GM21528 (cell line): Measurements from ENCODE around the gene TENM3.

Experiments used
- ATAC-seq: cut with Tn5 transposase; IDR thresholded peaks from one replicate; pipeline ENCODE4 v1.9.1; 2021; ENCODE audit warnings: mild to moderate bottlenecking, moderate library complexity; ENCODE audit not compliant: unreplicated experiment, low FRiP score

TENM3 gene

DNA sequence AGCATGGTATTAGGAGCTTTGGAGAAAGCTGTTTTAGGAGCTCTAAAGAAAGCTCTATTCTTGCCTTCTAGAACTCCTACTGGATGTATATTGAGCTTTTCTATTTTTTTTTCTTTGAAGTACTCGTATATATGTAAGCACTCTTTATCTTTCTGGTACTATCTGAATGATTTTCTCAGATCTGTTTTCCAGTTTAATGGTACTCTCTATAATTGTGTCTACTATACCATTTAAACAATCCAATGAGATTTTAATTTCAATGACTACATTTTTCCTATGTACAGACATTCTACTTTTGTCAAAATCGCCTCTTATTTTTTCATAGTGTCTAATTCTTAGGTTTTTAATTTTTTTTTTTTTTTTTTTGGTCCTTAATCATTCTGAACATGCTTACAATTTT is 345.9 kb downstream of the TENM3 start:
- ATAC-seq = no peak

GRCh38 chr4:182593402-182593801 is 350.2 kb downstream of the TENM3 start:
- no peak for ATAC-seq

DNA sequence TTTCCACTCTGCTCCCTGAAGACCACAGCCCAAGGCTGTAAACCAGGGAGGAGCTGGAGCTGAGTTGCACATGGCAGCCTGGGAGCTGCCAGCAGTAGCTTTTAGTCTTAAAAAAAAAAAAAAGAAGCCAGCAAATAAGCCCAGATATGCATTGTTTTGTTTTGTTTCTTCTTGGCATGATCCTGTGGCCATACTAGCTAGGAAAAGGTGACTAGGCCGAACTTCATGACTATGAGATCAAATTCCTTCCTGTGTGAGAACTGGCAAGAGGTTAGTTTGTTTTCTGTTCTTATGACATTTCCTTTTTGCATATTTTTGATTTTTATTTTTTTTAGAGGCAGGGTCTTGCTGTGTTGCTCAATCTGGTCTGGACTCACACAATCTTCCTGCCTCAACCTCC is 350.7 kb downstream of the TENM3 start:
- no peak for ATAC-seq

GRCh38 chr4:182600093-182600492 is 356.9 kb downstream of the TENM3 start:
- no peak for ATAC-seq

- ATAC-seq = no peak
These were observed 357.7 kb downstream of the TENM3 start for GRCh38 chr4:182600856-182601255.

GRCh38 chr4:182604161-182604622 is 361.0 kb downstream of the TENM3 start:
- ATAC-seq = no peak

DNA sequence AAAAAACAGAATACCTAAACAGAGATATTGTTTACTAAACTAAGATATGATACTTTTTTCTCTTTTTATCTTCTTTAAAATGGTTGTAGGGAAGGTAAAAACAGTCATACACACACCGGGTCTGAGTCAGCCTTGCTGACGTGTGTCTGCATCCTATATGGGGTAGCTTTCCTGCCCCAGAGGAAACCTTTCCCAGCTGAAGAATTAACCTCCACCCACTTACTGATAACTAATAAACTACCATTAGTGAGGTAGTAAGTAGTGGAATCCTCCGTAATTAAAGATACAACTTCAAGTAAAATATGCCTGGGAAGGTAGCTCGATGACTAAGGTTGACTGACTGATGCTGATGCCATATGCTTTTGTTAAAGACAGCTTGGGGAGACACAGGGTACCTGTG is 361.8 kb downstream of the TENM3 start:
- ATAC-seq = no peak

GRCh38 chr4:182608525-182608924 is 365.3 kb downstream of the TENM3 start:
- ATAC-seq = no peak

DNA sequence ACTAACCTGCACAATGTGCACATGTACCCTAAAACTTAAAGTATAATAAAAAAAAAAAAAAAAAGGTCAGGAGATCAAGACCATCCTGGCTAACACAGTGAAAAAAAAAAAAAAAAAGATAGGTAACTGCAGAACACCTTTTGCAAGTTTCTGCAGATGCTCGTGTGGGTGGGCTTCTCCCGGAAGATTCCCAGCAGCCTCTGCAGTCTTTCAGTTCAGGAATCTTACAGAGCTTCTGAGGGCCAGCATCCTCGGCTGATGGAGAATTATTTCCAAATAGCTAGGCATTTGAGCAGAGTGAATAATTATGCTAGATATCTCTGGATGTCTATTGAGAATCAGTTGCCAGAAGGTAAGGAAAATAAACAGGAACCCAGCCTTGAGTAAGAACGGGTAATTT is 373.3 kb downstream of the TENM3 start:
- no peak for ATAC-seq

- ATAC-seq = no peak
These were observed 376.5 kb downstream of the TENM3 start for GRCh38 chr4:182619660-182620059.

DNA sequence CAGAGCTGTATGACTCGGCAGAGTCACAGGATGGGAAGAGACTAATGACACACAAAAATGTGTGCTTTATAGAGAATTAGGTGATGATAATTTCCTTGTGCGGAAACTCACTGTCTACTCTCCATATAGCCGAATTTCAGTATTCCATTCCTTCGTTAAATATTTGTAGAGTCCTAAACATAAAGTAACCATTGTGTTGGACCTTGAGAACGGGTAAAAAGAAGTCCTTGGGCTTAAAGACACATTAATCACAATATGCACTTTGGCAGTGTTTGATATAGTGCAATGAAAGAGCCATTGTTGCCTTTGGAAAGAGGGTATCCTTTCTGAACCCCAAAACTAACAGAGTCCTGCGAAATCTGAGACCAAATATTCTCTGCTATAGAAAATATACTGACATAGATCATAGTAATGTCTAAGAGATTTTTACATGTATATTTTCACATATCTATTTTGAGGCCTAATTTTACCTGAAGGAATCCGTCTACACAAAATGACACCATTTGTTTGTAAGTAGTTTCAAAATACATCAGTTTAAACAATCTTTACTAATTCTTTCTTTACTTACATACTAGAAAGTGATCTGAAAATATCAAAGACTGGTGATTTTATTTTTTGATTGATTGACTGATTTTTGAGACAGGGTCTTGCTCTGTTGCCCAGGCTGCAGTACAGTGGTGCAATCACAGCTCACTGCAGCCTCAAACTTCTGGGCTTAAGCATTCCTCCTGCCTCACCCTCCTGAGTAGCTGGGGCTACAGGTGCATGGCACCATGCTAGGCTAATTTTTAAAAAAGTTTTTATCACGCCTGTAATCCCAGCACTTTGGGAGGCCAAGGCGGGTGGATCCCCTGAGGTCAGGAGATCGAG is 377.1 kb downstream of the TENM3 start:
- no peak for ATAC-seq

DNA sequence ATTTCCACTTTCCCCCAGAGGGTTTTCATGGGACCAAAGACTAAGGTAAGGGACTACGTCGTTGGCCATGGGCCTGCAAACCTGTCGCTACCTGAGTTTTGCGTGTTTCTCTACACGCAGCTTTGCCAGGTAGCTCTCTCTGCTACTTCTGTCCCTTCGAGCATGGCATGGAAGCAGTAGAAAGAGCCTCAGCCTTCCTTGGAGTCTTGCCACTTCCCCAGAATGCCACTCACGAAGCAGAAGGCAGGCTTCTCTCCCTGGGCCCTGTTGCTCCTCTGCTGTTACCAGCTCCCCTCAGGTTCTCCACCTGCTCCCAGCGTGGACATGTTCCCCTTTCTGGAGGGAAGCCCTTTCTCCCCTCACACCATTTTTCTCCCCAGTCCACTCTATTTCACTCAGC is 381.1 kb downstream of the TENM3 start:
- ATAC-seq = no peak

DNA sequence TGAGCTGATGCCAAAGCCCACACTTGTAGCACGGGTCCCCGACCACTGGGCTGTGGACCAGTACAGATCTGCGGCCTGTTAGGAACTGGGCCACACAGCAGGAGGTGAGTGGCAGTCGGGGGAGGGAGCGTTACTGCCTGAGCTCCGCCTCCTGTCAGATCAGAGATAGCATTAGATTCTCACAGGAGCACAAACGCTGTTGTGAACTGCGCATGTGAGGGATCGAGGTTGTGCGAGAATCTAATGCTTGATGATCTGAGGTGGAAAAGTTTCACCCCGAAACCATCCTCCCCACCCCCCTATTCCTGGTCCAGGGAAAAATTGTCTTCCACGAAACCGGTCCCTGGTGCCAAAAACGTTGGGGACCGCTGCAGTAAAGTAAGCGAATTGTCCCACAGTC is 382.0 kb downstream of the TENM3 start:
- ATAC-seq = no peak

GRCh38 chr4:182627996-182628395 is 384.8 kb downstream of the TENM3 start:
- ATAC-seq = no peak

DNA sequence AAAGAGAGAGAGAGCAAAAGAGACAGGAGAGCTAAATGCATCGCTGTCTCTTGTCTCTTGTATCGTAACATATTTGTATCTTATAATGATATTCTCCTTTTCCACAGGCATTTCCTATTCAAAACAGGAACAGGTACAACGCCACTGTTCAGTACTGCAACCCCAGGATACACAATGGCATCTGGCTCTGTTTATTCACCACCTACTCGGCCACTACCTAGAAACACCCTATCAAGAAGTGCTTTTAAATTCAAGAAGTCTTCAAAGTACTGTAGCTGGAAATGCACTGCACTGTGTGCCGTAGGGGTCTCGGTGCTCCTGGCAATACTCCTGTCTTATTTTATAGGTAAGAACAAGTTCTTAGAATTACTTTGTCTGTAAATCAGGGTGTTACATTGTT is 385.3 kb downstream of the TENM3 start:
- ATAC-seq = no peak

DNA sequence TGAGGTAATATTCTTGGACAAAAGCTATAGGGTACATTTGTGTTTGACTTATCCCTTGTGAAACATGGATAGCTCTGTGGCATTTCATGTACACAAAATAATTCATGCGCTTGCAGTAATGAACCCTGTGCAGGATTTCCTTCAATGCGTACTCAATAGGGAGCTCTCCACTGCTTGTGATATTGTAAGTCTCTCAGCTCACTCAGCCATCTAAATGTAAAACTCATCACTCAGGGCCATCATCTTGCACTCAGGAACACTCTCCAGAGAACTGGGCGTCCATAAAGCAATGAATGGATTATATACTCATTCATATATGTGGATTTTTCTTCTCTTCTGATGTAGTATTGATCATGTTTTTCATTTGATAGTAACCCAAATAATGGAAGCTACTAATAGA is 385.9 kb downstream of the TENM3 start:
- ATAC-seq = no peak

DNA sequence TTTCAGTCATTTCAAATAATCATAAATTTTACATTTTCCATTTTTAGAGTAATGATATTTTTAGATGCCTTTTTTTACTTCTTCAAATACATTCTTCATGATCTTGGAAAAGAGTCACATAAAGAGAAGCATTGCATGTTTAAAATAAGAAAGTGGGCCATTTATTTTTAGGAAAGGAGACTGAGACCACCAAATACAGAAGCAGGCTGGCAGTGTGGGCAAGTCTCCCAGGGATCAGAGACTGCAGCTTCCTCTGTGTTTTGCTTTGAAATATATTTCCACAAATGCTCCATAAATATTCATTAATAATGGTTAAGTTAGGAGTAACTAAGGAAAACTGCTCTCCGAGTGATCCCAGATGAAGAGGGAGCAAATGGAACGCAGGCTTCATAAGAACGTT is 397.3 kb downstream of the TENM3 start:
- ATAC-seq = no peak

GRCh38 chr4:182640932-182641331 is 397.7 kb downstream of the TENM3 start:
- no peak for ATAC-seq

GRCh38 chr4:182642831-182643230 is 399.6 kb downstream of the TENM3 start:
- ATAC-seq = no peak

GRCh38 chr4:182643801-182644682 is 400.8 kb downstream of the TENM3 start:
- no peak for ATAC-seq

DNA sequence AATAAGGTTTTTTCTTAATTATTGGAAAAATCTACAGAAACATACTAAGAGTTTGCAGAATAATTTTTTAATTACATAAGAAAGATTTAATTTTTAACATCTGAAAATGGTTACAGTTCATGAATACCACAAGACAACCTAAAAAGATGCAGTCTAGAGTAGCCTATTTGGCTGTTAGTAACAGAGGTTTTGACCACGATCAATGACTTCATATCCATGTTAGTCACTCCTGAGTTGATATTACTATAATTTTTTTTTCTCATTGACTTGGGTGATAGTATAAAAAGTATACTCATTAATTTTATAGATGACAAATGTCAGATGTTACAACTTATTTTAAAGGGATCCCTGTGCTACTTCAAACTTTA is 401.5 kb downstream of the TENM3 start:
- no peak for ATAC-seq

DNA sequence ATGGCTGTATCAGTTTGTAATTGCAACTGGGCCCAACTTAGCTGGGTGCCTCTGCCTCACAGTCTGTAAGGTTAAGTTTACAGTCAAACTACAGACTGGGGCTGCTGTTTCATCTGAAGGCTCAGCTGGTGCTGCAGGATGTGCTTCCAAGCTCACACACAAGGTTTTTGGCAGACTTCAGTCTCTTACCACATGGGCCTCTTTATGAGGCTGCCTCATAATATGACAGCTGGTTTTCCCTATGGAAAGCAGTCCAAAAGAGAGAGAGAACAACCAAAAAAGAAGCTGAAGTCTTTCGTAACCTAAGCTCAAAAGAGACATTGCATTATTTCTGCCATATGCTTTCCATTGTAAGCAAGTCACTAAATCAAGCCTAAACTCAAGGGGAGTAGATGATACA is 402.3 kb downstream of the TENM3 start:
- no peak for ATAC-seq
